Stimulated activated CD8-positive, alpha-beta memory T cell treated with anti-CD3 and anti-CD28 coated beads, Interleukin-15, amount 100 ng/mL, for 1 hour (primary cell): Measurements from ENCODE around the gene CALM1.

Experiments
- DNase-seq: peaks from one replicate; pipeline ENCODE4 v3.0.0-alpha.2; 2020; ENCODE audit warnings: low read depth

Gene CALM1

DNA sequence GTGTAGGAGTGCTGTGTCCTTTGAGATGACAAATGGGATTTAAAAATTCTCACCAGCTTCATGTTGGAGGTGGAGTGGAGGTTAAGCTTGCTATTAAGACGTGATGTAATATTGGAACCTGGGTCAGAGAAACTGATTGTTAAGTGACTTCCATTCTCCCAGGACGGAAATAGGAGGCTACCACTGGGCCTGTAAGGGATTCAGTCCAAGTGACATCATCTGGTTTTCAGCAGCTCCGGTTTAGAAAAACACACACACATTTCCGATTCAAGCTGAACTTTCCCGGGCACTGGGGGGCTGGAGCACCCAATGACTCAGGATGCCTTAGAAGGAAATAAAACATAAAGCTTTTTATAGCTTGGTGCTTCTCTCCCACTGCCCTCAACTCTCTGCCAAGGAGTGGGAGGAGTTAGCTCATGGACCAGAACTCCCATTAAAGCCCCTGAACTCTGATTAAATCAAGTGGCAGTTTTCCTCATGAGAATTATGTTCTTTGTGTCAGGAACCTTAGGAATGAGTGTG is 12.4 kb downstream of the CALM1 start:
- DNase-seq: no peak

DNA sequence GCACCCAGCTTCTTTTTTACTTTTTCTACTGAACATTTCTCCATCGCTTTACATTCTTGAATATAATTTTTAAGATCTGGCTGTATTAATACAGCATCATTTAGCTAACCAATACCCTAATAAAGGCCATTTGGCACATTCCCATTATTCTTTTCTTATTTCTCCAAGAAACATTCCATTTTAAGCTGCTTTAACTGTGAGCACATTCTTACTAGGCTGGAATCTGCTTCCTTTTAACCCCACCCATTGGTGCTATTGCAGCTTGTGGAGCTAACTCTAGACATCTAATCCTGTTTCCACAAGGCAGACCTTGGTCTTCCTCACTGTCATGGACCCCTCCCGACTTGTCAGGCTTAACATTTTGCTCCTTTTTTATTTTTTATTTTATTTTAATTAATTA is 15.2 kb downstream of the CALM1 start:
- DNase-seq: no peak

DNA sequence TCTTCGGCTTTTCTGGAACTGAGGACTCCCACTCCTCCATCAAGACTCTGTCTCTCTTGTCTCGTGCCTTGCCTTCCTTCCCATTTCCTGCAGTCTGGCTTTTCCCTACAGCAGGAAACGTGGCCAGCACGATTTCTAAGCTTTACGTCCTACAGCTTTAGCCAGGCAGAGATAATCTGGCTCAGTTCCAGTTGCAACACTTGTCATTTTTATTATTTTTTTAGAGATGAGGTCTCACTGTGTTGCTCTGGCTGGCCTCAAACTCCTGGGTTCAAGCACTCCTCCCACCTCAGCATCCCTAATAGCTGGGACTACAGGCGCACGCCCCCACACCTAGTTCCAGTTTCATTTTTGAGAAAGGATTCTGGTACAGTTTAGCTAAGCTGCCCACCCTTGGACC is 19.9 kb downstream of the CALM1 start:
- no peak for DNase-seq

DNA sequence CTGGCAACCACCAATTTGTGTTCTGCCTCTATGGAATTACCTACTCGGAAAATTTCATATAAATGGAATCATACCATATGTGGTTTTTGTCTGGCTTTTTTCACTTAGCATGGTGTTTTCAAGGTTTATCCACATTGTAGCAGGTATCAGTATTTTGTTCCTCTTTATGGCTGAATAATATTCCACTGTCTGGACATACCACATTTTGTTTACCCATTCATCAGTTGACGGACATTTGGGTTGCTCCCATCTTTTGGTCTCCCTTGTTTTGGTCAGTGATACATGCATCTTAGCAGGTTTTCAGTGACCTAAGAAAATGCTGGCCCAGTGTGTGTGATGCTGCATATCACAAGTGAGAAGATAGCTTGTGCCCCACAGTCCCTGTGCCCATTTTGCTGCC is 21.2 kb downstream of the CALM1 start:
- no peak for DNase-seq

DNA sequence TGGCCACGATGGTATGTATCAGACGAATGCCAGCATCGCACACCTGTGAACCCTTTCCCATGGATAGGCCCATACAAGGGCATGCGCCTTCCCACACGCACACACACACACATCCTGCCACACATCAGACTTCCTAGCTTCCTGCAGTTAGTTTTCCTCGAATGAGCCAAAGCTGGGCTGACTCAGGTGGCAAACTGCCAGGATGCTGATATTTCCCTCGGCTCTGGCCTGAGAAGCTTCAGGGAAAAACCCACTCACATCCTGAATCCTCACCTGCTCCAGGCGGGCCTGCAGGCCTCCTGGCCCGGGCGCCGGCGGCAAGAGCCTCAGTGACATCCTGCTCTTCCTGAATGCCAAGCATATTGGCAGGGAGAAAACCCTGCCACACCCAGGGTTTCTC is 22.4 kb downstream of the CALM1 start:
- no peak for DNase-seq

DNA sequence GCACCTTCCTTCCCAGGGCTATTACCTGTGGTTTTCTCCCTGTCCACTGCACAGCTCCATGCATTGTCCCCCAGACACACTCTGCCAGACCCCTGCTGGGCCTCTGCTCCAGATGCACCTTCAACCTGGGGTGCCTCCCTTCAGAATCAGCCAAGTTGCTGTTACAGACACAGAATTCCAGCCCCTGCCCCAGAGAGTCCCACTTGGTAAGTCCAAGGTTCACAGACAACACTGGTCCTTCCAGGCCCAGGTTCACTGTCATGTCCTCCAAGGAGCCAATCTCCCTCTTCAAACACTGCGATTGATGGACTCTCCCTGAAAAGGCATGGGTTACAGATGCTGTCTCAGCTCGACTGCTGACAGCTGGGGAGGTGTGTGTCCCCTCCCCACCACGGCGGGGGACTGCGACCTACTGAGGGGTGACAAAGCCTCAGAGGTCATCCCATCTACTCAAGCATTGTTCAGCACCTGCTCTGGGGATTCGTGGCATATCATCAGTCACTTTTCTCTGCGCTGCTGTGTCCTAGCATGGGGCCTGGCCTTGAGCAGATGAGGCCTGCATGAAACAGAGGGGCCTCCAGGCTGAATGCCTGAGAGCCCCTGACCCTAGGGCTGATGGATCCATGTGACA is 24.3 kb downstream of the CALM1 start:
- DNase-seq: no peak

DNA sequence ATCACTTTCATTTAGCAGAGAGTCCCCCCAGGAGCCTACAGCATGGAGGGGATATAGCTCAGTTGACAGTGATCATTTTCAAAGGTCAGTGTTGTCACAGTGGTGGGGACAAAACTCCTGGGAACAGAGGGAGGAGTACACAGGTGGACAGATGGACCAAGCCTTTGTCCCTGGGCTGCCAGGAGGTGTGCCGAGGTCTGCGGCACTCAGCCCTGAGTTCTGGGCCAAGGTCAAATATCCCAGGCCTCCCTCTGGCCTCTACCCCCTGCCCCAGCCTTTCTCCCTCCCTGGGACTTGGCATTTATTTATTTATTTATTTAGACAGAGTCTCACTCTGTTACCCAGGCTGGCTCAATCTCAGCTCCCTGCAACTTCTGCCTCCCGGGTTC is 24.8 kb downstream of the CALM1 start:
- DNase-seq: no peak

DNA sequence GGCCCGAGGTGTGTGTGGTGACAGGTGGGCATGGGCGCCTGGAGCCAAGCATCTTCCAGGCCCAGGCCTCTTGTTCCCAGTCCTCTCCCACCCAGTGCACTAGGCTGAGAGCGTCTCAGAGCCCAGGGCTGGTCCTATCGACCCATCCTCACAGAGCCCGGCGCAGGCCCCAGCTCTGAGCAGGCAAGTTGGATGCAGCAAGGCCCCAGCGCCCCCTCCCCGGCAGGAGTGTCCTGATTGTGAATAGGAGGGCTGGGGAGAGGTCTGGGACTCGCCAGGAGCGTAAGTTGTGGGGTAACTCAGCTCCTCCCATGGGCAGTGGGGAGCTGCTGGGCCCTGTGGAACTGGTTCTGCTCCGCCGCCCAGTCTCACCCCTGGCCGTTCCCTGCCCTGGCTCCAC is 26.3 kb downstream of the CALM1 start:
- DNase-seq: no peak

DNA sequence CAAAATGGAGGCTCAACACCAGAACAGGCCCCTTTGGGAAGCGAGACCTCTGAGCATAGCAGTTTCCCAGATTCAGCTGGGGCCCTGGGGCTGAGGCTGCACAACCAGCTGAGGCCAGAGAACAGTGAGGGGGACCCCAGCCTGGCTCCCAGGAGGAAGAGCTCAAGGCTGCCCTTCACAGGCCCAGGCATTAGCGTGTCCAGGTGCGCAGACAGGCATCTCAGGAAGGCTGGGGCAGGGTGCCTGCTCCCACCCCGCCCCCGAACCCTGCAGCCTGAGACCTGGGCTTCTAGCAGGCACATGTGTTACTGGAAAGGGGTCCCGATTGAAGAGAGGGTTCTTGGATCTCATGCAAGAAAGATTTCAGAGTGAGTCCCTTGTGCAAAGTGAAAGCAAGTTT is 27.2 kb downstream of the CALM1 start:
- no peak for DNase-seq

DNA sequence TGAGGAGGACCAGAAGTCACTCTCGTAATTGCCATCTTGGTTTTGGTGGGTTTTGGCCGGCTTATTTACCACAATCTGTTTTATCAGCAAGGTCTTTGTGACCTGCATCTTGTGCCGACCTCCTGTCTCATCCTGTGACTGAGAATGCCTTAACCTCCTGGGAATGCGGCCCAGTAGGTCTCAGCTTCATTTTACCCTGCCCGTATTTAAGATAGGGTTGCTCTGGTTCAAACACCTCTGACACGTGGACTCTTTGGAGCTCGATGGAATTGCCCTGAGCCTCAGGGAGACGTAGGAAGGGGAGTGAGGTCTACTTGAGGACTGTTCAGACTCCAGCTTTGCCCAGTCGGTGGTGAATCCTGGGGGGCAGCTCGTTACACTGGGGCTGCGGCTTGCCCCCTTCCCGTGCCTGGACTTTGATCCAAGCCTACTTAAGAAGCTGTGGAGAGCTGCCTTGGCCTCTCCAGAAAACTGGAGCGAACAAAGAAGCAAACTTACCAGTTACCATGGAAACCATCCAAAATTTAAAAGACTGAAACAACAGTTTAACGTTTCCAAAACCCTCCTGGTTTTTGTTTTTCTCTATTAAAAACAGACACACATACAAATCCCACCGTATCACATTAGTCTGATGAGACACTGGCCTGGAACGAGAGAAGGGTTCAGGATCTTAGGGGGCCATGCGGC is 28.0 kb downstream of the CALM1 start:
- DNase-seq: no peak

DNA sequence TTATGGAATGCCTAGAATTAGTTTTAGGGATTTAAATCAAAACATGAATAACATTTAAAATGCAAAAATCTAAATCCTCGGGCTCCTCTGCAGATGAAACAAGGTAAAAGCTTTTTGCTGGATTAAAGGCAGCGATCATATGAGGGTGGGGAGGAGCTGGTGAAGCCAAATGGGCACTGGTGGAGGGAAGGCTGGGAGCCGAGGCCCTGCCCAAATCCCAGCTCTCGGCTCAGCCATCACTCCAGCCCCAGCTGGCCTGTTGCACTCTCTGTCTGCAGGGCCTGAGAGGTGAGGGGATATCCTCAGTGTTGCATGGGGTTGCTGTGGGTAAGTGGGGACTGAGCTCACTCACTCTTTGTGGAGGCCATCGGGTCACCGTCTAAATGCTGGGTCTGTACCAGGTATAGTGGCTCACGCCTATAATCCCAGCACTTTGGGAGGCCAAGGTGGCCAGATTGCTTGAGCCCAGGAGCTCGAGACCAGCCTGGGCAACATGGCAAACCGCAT is 28.6 kb downstream of the CALM1 start:
- no peak for DNase-seq

DNA sequence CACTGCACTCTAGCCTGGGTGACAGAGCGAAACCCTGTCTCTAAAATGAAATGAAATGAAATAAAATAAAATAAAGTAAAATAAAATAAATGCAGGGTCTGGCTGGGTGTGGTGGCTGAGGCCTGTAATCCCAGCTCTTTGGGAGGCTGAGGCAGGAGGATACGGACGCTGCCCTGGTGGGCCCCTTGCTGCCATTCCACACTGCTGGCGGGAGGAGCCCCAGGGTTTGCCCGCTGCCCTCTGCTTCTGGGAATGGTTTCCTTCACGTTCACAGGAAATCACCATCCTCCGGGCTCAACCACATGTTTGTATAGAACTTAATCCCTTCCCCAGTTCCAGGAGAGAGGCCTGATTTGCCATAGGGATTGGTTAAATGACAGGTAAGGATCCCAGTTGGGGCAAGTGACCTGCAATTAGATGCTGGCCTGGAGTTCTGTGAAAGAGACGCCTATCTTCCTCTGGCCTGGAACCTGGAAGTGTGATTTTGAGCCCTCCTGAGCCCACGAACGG is 29.3 kb downstream of the CALM1 start:
- DNase-seq: no peak

DNA sequence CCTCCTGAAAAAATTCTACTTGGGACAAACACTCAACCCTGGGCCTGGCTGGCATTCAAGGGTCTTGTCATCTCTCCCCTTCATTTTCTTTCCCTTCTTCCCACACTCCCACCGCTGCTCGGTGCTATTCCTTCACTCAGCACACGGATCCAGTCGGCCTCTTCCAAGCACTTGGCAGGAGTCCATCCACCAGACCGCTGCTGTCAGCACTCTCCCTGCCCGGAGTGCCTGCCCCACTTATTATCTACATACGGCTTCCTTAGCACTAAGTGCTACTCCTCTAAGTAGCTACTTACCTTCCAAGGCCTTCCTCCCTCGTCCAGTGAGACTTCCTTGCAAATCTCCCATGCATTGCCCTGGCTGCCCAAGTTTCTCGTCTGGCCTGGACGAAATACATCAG is 29.8 kb downstream of the CALM1 start:
- DNase-seq: no peak

DNA sequence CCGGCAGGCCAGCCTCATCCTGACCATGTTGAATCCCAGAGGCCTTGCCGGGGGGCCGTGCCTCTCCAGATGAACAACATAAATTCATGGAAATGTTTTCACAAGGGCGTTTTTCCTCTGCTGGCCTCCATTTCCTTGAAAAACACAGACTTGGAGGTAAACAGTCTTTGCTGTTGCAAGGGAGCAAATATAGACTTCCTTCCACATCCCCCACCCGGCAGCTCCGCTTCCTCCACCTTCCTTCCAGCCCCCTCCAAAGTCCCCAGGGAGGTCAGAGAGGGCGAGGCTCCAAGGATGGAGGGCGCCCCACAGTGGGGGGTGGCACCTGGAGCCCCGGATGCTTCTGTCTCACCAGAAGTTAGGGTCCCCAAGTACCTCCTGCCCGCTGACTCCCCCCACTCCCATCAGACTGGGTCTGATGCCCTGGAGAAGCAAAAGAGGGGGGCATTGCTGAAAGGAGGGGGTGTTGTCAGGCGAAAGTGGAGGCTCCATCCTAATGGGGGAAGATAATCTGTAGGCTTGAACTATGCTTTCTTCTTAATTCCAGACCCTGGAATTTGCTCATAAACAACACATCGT is 31.1 kb downstream of the CALM1 start:
- no peak for DNase-seq

DNA sequence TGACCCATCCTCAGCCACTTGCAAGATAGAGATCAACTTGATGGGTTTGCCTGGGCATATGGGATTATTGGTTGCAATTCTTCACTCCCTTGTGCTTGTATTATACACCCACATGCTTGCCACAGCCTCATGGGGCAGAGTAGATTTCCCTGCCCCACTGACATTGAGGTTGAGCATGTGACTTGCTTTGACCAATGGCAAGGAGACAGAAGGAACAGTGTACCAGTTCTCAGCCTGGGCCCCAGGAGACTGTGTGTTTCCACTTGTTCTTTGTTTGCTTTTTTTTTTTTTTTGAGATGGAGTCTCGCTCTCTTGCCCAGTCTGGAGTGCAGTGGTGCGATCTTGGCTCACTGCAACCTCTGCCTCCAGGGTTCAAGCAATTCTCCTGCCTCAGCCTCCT is 31.8 kb downstream of the CALM1 start:
- DNase-seq: no peak

DNA sequence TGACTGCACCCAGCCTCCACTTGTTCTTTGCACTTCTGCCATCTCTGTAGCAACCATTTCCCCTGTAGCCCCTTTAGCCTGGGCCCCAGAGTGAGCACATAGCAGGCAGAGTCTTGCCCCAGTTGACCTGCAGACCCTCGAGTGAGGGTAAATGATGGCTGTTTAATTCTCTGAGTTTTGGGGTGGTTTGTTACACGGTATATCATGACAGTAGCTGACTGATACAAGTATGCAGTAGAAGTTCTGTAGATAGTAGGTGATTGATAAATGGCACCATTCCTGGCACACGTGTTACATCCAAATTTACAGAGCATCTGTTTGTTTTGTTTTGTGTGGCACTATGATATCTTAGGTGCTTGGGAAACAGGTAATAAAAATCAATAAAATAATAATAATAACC is 32.4 kb downstream of the CALM1 start:
- DNase-seq: no peak

DNA sequence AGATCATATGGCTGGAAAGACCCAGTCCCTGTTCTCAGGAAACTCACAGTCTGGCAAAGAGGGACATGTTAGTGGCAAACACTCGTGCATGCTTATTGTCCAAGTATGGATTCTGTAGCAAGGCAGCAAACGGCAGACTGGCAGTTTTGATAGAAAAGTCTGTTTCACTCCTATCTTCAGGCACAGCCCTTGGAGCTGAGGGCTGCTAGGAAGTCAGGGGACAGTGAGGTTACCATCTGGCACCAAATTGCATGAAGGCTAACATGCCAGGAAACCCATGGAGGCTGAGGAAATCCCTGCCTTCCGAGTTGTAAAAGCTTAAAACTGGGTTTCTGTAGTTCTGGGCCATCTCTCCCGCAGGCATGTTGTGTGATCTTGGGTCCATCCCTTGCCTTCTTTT is 32.9 kb downstream of the CALM1 start:
- no peak for DNase-seq

DNA sequence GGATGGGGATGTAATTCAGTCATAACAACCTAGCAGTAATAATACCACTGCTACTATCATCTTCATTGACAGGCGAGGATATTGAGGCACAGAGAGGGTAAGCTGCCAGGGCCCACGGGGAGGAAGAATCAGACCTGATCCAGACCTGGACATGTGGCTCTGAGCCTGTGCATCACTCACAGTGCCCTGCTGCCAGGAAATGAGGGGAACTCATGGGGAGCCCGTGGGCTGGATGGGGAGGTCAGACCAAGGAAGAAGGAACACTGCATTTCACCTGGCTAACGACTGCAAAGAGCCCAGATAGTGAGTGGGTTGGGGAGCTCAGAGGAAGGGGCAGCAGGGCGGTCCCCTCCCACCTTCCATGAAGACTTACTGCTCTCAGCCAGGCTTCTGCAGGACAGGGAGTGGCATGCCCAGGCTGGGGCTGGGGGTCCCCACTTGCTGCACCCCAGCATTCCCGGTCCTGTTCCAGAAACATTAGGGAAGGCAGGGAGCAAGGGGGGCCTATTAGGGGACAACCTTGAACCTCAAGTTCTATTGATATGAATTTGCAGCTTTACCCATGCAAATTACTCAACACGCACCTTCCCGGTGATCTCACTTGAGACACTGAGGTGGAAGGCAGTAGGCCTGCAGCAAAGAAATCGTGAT is 37.7 kb downstream of the CALM1 start:
- no peak for DNase-seq

DNA sequence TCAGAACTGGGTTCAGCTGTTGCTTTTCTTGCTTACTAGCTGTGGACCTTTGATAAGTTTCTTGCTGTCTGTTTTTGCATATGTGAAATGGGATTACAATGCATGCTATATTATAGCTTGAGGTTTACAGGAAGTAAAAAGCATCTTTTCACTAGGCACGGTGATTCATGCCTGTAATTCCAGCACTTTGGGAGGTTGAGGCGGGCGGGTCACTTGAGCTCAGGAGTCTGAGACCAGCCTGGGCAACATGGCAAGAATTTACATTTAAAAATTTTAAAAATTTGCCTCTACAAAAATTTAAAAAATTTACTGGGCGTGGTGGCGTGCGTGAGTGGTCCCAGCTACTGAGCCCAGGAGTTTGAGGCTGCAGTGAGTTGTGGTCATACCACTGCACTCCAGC is 42.0 kb downstream of the CALM1 start:
- DNase-seq: no peak

DNA sequence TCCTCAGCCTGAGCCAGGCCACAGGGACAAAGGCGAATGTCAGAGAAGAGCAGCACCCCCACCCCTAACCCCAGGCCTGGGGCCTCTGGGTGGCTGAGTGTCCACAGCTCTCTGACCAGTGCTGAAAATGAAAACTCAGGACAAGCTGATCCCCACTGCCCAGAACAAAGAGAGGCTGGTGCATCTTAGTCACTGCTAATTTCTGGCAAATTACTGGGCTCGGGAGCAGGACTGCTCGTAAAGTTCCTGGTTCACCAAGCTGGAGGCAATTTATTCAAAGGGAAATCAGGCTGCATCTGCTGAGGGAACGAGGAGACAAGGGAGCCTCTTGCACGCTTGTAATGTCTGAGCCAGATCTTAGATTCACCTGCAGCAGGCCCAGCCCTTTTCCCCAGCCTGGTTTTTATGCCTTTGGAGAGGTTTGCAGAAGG is 43.2 kb downstream of the CALM1 start:
- no peak for DNase-seq

DNA sequence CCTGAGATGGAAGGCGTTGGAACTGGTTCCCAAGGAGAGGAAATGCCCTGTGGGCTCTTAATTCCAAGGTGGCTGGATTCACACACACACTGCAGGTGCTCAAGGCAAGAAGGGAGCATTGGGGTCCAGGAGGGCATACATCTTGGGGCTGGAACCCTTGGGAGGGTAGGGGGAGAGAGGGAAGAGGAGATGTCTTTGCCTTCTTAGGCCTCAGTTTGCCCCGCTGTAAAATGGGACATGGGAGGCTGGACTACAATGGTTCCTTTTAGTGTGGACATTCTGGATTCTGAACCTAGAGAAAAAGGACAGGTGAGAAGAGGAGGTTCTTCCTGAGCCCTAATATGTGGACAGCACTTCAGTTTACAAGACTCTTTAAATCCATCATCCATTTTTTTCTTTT is 43.8 kb downstream of the CALM1 start:
- DNase-seq: no peak

DNA sequence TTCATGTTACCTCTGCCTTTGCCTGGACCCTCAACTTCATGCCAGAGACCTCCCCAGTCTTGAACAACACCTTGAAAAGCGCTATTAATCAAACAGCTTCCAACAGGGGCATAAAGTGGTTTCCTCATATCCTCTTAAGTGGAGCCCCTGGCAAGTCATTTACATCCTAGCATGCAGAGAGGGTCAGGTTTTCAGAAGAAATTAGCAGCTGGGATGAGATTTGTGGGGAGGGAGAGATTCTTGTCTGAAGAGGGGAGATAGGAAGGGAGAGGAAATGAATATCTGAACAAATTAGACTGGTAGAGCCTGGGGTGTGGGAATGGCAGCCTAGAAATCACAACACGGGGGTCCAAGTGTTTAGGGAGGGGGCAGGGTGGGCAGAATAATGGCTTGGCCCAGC is 45.6 kb downstream of the CALM1 start:
- no peak for DNase-seq
